Measurements from ENCODE around the gene RAX2. TPM values are rescaled to one million over a fixed set of nuclear protein-coding genes. Genes with fewer than 3 reads are reported as not detected.

RAX2 gene
- total RNA-seq, 1 donor from 2014 or later, result not detected

- DNase-seq, result no peak
- intact Hi-C loops (cut with DNase I), result no loop called here
- H3K27ac ChIP-seq, result no peak overlapping the region
- peaks cover 53% of the 10 kb centered on the region for H3K36me3 ChIP-seq
- no peaks in the 10 kb centered on the region for H3K9me3 ChIP-seq
- no peaks in the 10 kb centered on the region for H3K4me1 ChIP-seq
- no peak for ATAC-seq
- H3K4me3 ChIP-seq, result no peak overlapping the region
- TF ChIP-seq, protein P1, sequence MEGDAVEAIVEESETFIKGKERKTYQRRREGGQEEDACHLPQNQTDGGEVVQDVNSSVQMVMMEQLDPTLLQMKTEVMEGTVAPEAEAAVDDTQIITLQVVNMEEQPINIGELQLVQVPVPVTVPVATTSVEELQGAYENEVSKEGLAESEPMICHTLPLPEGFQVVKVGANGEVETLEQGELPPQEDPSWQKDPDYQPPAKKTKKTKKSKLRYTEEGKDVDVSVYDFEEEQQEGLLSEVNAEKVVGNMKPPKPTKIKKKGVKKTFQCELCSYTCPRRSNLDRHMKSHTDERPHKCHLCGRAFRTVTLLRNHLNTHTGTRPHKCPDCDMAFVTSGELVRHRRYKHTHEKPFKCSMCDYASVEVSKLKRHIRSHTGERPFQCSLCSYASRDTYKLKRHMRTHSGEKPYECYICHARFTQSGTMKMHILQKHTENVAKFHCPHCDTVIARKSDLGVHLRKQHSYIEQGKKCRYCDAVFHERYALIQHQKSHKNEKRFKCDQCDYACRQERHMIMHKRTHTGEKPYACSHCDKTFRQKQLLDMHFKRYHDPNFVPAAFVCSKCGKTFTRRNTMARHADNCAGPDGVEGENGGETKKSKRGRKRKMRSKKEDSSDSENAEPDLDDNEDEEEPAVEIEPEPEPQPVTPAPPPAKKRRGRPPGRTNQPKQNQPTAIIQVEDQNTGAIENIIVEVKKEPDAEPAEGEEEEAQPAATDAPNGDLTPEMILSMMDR (IDR thresholded peaks at IDR 0.05), result no peak
- no peaks in the 10 kb centered on the region for H3K27me3 ChIP-seq (ENCODE audit: low read depth)
Observed at GRCh38 chr19:3750211-3750610, 21.8 kb downstream of the RAX2 start.

DNA sequence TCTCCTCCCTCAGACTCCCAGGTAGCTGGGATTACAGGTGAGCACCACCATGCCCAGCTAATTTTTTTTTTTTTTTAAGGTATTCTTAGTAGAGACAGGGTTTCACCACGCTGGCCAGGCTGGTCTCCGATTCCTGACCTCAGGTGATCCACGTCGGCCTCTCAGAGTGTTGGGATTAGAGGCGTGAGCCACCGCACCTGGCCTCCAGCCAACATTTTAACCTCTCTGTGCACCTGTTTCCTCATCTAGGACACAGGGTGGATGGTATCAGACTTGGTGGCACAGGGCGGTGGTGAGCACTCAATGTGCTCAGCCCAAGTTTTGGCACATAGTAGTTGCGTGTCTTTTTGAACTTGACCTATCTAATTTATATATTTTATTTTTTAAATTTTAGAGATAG, 23.1 kb downstream of the RAX2 start:
- TF ChIP-seq, protein P1 (IDR thresholded peaks at IDR 0.05), result no peak
- Histone ChIP-seq H3K4me1 (no peaks in the 10 kb centered on the region), H3K27ac (no peak overlapping the region), H3K36me3 (peaks cover 53% of the 10 kb centered on the region), H3K9me3 (no peaks in the 10 kb centered on the region), H3K27me3 (ENCODE audit: low read depth) (no peaks in the 10 kb centered on the region), H3K4me3 (no peak overlapping the region)
- ATAC-seq (no peak), DNase-seq (no peak)
- intact Hi-C loops (cut with DNase I), result no loop called here

GRCh38 chr19:3746371-3747056, 25.5 kb downstream of the RAX2 start:
- H3K27ac ChIP-seq, result no peak overlapping the region
- H3K9me3 ChIP-seq, result no peaks in the 10 kb centered on the region
- peaks cover 29% of the 10 kb centered on the region for H3K36me3 ChIP-seq
- DNase-seq (no peak), ATAC-seq (no peak)
- intact Hi-C loops (cut with DNase I), result no loop called here
- no peaks in the 10 kb centered on the region for H3K4me1 ChIP-seq
- TF ChIP-seq, protein P1 (IDR thresholded peaks at IDR 0.05), result no peak
- H3K27me3 ChIP-seq (ENCODE audit: low read depth), result no peaks in the 10 kb centered on the region
- H3K4me3 ChIP-seq, result no peak overlapping the region

GRCh38 chr19:3745363-3746045, 26.5 kb downstream of the RAX2 start:
- no peaks in the 10 kb centered on the region for H3K4me1 ChIP-seq
- DNase-seq (no peak), ATAC-seq (no peak)
- H3K27me3 ChIP-seq (ENCODE audit: low read depth), result no peaks in the 10 kb centered on the region
- no peaks in the 10 kb centered on the region for H3K9me3 ChIP-seq
- peaks cover 22% of the 10 kb centered on the region for H3K36me3 ChIP-seq
- TF ChIP-seq, protein P1 (IDR thresholded peaks at IDR 0.05), result no peak
- no peak overlapping the region for H3K4me3 ChIP-seq
- intact Hi-C loops (cut with DNase I), result no loop called here
- H3K27ac ChIP-seq, result no peak overlapping the region

DNA sequence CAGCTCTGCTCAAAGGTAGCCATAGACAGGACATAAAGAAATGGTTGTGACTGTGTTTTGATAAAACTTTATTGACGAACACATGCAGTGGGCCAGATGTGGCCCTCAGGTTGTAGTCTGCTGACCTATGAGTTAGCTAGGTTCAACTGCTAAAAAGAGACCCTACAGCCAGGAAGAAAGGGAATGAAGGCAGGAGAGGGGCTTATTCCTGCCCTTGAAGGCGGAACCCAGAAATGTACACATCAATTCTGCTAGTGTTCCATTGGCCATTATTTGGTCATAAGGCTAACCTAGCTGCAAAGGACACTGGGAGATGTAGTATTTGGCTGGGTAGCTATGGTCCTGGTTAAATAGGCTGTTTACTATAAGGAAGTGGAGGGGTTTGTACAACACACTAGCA, 28.5 kb downstream of the RAX2 start:
- Histone ChIP-seq H3K36me3 (peaks cover 16% of the 10 kb centered on the region), H3K4me3 (no peak overlapping the region), H3K9me3 (no peaks in the 10 kb centered on the region), H3K4me1 (no peaks in the 10 kb centered on the region), H3K27ac (no peak overlapping the region), H3K27me3 (ENCODE audit: low read depth) (no peaks in the 10 kb centered on the region)
- no peak for ATAC-seq
- intact Hi-C loops (cut with DNase I), result no loop called here
- no peak for DNase-seq
- TF ChIP-seq, protein P1 (IDR thresholded peaks at IDR 0.05), result no peak

All from lower lobe of right lung (tissue), 2 donors.